Liver (tissue), 9 donors: ENCODE results near the gene SCN1A. TPM values are rescaled to one million over a fixed set of nuclear protein-coding genes. Genes with fewer than 3 reads are reported as not detected.

Source experiments
- DNase-seq: peaks from one replicate; pipeline ENCODE4 v3.0.0-alpha.2; 2017; ENCODE audit warnings: low spot score
- H3K27ac ChIP-seq, 2 donors: one replicate each; pipeline ENCODE4 v1.7.0; 2013; ENCODE audit warnings: inconsistent platforms in 2 of 2, low read length in 2 of 2, control low read depth in 1 of 2, low read depth in 1 of 2, mild to moderate bottlenecking in 1 of 2
- H3K27me3 ChIP-seq, 4 donors: one replicate each; pipeline versions ENCODE4 v1.6.1 to v1.7.0; 2013; ENCODE audit warnings: low read length in 3 of 4, inconsistent platforms in 1 of 4, mild to moderate bottlenecking in 1 of 4, moderate library complexity in 1 of 4; ENCODE audit not compliant: control insufficient read depth in 4 of 4, insufficient read depth in 4 of 4
- H3K36me3 ChIP-seq, 4 donors: one replicate each; pipeline versions ENCODE4 v1.6.1 to v1.7.0; 2013; ENCODE audit warnings: low read length in 3 of 4, mild to moderate bottlenecking in 3 of 4, low read depth in 1 of 4, moderate library complexity in 1 of 4; ENCODE audit not compliant: control insufficient read depth in 4 of 4, insufficient read depth in 3 of 4
- H3K4me1 ChIP-seq, 4 donors: one replicate each; pipeline versions ENCODE4 v1.6.1 to v1.7.0; 2013; ENCODE audit warnings: low read length in 3 of 4, mild to moderate bottlenecking in 3 of 4, moderate library complexity in 1 of 4; ENCODE audit not compliant: control insufficient read depth in 4 of 4, insufficient read depth in 4 of 4
- H3K4me3 ChIP-seq, 3 donors: one replicate each; pipeline versions ENCODE4 v1.6.1 to v1.7.0; 2013; ENCODE audit warnings: low read length in 3 of 3, control low read depth in 1 of 3, low read depth in 1 of 3, mild to moderate bottlenecking in 1 of 3
- H3K9ac ChIP-seq, 2 donors: one replicate each; pipeline ENCODE4 v1.7.0; 2013; ENCODE audit warnings: low read length in 2 of 2, mild to moderate bottlenecking in 2 of 2, moderate library complexity in 2 of 2, control low read depth in 1 of 2, low read depth in 1 of 2
- H3K9me3 ChIP-seq, 4 donors: one replicate each; pipeline versions ENCODE4 v1.6.1 to v1.7.0; 2013; ENCODE audit warnings: low read length in 3 of 4; ENCODE audit not compliant: control insufficient read depth in 4 of 4
- ATF3 ChIP-seq: IDR thresholded peaks from 2 replicates; pipeline ENCODE4 v1.6.1; 2016; ENCODE audit warnings: antibody characterized with exemption
- FOXA2 ChIP-seq: IDR thresholded peaks from 2 replicates; pipeline ENCODE4 v1.6.1; 2016; ENCODE audit warnings: antibody characterized with exemption
- GABPA ChIP-seq, 2 donors: IDR thresholded peaks in 1 of 2; conservative IDR thresholded peaks in 1 of 2; 2 replicates each; pipeline ENCODE4 v1.6.1; 2016; ENCODE audit warnings: antibody characterized with exemption in 2 of 2, mild to moderate bottlenecking in 1 of 2, moderate library complexity in 1 of 2
- HNF4A ChIP-seq, 2 donors: conservative IDR thresholded peaks; 2 replicates each; pipeline ENCODE4 v1.6.1; 2016; ENCODE audit warnings: antibody characterized with exemption in 2 of 2, mild to moderate bottlenecking in 2 of 2
- HNF4G ChIP-seq: IDR thresholded peaks from 2 replicates; pipeline ENCODE4 v1.6.1; 2016; ENCODE audit warnings: antibody characterized with exemption
- JUND ChIP-seq, 2 donors: IDR thresholded peaks; 2 replicates each; pipeline ENCODE4 v1.6.1; 2016; ENCODE audit warnings: antibody characterized with exemption in 2 of 2
- NR2F2 ChIP-seq: IDR thresholded peaks from 2 replicates; pipeline ENCODE4 v1.6.1; 2016; ENCODE audit warnings: antibody characterized with exemption
- RAD21 ChIP-seq, 2 donors: IDR thresholded peaks; 2 replicates each; pipeline ENCODE4 v1.6.1; 2016; ENCODE audit warnings: antibody characterized with exemption in 2 of 2, mild to moderate bottlenecking in 2 of 2
- REST ChIP-seq: IDR thresholded peaks from 2 replicates; pipeline ENCODE4 v1.6.1; 2016; ENCODE audit warnings: antibody characterized with exemption, mild to moderate bottlenecking
- TAF1 ChIP-seq: conservative IDR thresholded peaks from 2 replicates; pipeline ENCODE4 v1.6.1; 2016; ENCODE audit warnings: antibody characterized with exemption, mild to moderate bottlenecking
- YY1 ChIP-seq: IDR thresholded peaks from 2 replicates; pipeline ENCODE4 v1.6.1; 2016; ENCODE audit warnings: antibody characterized with exemption, mild to moderate bottlenecking
- ZBTB33 ChIP-seq: IDR thresholded peaks from 2 replicates; pipeline ENCODE4 v1.6.1; 2016; ENCODE audit warnings: antibody characterized with exemption
- WGBS: extraction: QIAGEN DNeasy Blood & Tissue Kit; methylation state at CpG from one replicate; pipeline ENCODE4 v1.1.7; 2013; 5-methylcytosine and 5-hydroxymethylcytosine counted together
- polyA plus RNA-seq, 2 donors: library from polyadenylated mRNA; stranded (reverse) in 1 of 2; unstranded in 1 of 2; fragments of 200-250 nt in 1 of 2; fragments of >200 nt in 1 of 2; fragmentation: Nextera tagmentation in 1 of 2; extraction: Ambion mirVana in 1 of 2; gene quantifications; one replicate each; pipeline versions ENCODE4 v1.2.1 to v1.2.3, GENCODE V29; 2013 to 2015
- total RNA-seq, 2 donors: library from RNA; depleted of rRNA; stranded (reverse); fragments of >200 nt; gene quantifications; one replicate each; pipeline ENCODE4 v1.2.3, GENCODE V29; 2014
- TF ChIP-seq, protein P1 (sequence below): fragments of 150-350 bp; IDR thresholded peaks from 2 replicates; pipeline ENCODE4 v1.5.1; 2017; ENCODE audit warnings: improper control_type of control experiment, low read depth, low read length; ENCODE audit not compliant: missing input control
- TF ChIP-seq, protein P2 (sequence below): IDR thresholded peaks from 2 replicates; pipeline ENCODE4 v1.6.1; 2016; ENCODE audit warnings: antibody characterized with exemption
- donor health status: healthy.
- donor health status: healthy.
- donor health status: healthy.
- donor health status: healthy.
- donor health status: healthy.

The SCN1A gene
- total and polyA plus RNA-seq, 4 donors = 0.11 TPM; not detected in 3

DNA sequence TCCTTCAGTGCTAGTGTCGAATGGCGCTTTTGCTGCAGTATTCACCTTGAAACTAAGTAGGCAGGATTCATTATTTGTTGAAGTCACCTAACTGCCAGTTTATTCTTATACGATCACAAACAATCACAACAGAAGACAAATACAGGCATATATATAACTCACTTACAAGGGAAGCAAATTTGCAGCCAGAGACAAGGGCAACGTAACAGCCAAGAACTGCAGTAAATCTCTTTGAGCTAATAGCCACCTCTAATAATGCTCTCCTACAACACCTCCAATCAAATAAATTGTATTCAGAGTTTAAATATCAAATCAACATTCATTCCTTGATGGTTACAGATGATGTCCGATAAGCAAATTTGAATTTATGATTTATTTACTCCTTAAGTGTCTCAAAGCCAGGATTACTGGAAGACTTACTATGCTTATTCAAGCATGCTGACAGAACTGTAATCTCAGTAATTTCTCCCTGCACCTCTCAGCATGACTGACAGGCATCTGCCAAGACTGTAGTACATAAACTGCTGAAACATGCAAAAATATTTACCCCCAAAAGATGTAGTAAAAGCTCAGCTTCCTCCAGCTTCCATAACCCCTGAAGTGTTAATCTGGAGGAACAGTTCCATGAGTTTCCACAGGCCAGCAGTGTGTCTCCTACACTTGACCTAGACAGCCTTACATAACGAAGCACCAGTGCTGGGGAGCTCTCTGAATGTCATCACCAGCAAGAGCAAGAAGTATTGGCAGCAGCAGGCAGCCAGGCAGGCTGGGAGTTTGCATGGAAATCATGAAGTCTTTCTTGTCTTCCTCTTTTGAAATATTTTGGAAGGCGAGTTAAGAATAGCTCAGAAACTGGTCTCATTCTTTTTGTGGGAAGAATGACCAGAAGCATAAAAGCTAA, 20.9 kb upstream of the SCN1A start:
- Histone ChIP-seq H3K27ac (no peak overlapping the region), H3K9me3 (no peaks in the 10 kb centered on the region), H3K4me1 (no peaks in the 10 kb centered on the region), H3K36me3 (no peaks in the 10 kb centered on the region), H3K4me3 (no peak overlapping the region), H3K9ac (no peak overlapping the region), H3K27me3 (no peaks in the 10 kb centered on the region)
- no peak for DNase-seq
- TF ChIP-seq FOXA2 (no peak), TAF1 (no peak), HNF4G (no peak), REST (no peak), YY1 (no peak), ZBTB33 (no peak), NR2F2 (no peak), HNF4A (conservative IDR thresholded peaks at IDR 0.05) (no peak), JUND (IDR thresholded peaks at IDR 0.05) (no peak), ATF3 (no peak), GABPA (IDR thresholded peaks at IDR 0.05 in 1 of 2, conservative IDR thresholded peaks at IDR 0.05 in 1 of 2) (no peak)
- TF ChIP-seq, protein P1, sequence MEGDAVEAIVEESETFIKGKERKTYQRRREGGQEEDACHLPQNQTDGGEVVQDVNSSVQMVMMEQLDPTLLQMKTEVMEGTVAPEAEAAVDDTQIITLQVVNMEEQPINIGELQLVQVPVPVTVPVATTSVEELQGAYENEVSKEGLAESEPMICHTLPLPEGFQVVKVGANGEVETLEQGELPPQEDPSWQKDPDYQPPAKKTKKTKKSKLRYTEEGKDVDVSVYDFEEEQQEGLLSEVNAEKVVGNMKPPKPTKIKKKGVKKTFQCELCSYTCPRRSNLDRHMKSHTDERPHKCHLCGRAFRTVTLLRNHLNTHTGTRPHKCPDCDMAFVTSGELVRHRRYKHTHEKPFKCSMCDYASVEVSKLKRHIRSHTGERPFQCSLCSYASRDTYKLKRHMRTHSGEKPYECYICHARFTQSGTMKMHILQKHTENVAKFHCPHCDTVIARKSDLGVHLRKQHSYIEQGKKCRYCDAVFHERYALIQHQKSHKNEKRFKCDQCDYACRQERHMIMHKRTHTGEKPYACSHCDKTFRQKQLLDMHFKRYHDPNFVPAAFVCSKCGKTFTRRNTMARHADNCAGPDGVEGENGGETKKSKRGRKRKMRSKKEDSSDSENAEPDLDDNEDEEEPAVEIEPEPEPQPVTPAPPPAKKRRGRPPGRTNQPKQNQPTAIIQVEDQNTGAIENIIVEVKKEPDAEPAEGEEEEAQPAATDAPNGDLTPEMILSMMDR = no peak
- TF ChIP-seq, protein P2, sequence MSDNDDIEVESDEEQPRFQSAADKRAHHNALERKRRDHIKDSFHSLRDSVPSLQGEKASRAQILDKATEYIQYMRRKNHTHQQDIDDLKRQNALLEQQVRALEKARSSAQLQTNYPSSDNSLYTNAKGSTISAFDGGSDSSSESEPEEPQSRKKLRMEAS = no peak
- 80% methylated on average over 7 of the region's 7 CpGs for WGBS

DNA sequence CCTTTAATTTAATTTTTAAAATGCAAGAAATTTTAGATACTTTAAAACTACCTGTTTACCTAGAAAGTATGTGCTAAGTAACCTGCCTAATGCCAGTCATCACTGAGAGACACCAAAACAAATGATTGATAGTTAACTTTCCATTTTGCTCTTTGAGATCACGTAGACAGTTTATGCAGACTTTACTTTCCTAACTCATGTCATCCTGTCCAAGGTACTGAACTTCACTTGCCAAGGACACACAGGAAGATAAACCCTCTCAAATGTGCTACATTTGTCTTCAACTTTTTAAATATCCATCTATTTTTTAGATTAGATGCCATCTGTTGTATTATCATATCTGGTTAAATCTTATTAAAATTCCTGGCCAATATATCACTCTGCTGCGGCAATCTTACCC, 20.1 kb upstream of the SCN1A start:
- DNase-seq = no peak
- no peaks in the 10 kb centered on the region for H3K27me3 ChIP-seq
- no peak for TF ChIP-seq TAF1
- no peak for TF ChIP-seq REST
- no peak for TF ChIP-seq RAD21 (IDR thresholded peaks at IDR 0.05)
- no peaks in the 10 kb centered on the region for H3K4me1 ChIP-seq
- H3K4me3 ChIP-seq = no peak overlapping the region
- no peaks in the 10 kb centered on the region for H3K36me3 ChIP-seq
- no peak overlapping the region for H3K9ac ChIP-seq
- H3K9me3 ChIP-seq = no peaks in the 10 kb centered on the region
- H3K27ac ChIP-seq = no peak overlapping the region
- WGBS = 89% methylated on average over 2 of the region's 2 CpGs
